Fibroblast of peridontal ligament (primary cell): ENCODE data around the gene CAMK4.
A peak's percentile ranks its signal among the peaks of the same experiment; 100 is the strongest.

Source experiments
- DNase-seq: peaks from one replicate; pipeline ENCODE4 v3.0.0-alpha.2; 2010; ENCODE audit errors: extremely low read depth

Gene CAMK4

DNA sequence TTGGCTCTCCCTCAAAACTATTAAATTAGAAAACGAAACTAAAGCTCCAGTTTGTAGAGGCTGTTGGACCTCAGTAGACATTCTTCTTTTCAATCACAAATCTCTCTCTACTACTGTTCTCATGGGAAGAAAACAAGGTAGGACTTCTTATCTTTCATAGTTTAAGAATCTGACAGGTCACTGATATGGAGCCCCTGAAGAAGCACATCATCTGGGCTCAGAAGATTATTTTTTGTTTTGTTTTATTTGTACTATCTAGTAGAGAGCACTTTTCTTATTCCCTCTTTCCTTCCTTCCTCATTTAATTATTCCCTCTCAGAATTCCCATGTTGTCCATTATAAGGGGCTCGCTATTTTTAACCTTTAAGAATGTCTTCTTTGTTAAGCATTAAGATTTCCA is 261.9 kb downstream of the CAMK4 start:
- DNase-seq, result peak; percentile 40

GRCh38 chr5:111486926-111487325 is 262.7 kb downstream of the CAMK4 start:
- no peak for DNase-seq

DNA sequence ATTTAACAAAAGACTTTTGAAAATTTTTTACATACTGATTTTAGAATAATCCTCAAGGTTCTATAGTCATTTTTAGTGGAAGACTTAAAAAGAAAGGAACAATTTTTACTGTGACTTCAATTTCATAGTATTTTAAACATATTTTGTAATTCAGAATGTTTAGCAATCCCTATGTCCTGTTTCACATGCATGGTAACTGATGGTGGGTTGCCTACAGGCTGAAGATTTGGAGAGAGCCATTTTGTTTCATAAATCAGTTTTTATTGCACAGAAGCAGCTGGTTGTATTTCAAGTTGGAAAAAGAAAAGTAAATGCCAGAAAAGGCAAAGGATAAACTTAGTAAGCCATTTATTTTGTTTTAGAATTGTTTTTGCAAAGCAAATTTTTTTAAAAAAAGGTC is 264.2 kb downstream of the CAMK4 start:
- DNase-seq, result no peak

- DNase-seq, result no peak
These were observed 268.8 kb downstream of the CAMK4 start for GRCh38 chr5:111493031-111493430.

DNA sequence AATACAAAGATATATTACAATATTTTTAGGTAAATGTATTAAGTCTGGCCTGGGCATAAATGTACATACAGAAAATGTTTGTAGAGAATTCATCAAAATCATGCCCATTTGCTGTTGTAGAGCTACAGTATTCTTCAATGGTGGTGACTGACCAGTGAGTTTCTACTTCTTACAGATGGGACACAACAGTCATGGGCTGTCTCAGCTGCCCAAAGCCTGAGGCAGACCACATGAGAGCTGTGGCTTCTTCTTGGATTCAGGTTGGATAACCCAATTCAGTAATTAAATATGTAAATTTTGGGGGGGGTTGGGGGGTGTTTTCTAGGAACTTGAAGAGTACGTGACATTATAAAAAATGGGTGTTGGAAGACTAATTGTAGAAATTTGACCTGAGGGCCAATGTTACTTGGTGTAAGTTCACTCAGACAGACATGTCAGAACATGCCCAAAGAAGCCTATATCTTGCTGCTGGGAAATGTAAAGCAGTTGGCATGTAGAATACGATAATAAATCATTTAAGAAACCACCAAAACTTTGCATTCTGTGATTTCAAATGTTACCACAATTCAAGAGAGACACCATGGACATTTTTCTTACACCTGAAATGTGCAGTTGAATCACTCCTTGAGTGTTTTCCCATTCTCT is 270.3 kb downstream of the CAMK4 start:
- no peak for DNase-seq

- no peak for DNase-seq
These were observed 271.0 kb downstream of the CAMK4 start for GRCh38 chr5:111495159-111495558.

DNA sequence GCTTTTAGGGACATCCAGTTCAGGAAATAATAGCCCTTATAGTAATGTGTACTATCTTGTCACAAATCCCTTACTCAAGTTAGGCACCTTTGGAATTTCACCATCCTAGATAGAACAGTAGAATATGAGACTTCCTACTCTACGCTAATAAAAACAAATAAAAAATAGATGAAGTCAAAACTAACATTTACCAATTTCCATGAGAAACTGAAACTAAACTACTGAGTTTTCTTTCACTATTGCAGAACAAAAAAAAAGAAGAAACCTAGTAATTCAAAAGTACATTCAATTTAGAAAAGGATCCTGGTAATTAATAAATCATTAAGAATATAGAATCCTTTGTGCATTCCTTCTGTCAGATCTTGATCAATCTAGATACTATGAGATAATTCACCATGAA is 274.2 kb downstream of the CAMK4 start:
- DNase-seq, result no peak

- DNase-seq, result peak; percentile 34
These were observed 278.8 kb downstream of the CAMK4 start for GRCh38 chr5:111502956-111503355.

- no peak for DNase-seq
These were observed 280.9 kb downstream of the CAMK4 start for GRCh38 chr5:111505096-111505495.

GRCh38 chr5:111507276-111507675 is 283.1 kb downstream of the CAMK4 start:
- no peak for DNase-seq

- DNase-seq, result no peak
These were observed 284.9 kb downstream of the CAMK4 start for GRCh38 chr5:111509119-111509518.

DNA sequence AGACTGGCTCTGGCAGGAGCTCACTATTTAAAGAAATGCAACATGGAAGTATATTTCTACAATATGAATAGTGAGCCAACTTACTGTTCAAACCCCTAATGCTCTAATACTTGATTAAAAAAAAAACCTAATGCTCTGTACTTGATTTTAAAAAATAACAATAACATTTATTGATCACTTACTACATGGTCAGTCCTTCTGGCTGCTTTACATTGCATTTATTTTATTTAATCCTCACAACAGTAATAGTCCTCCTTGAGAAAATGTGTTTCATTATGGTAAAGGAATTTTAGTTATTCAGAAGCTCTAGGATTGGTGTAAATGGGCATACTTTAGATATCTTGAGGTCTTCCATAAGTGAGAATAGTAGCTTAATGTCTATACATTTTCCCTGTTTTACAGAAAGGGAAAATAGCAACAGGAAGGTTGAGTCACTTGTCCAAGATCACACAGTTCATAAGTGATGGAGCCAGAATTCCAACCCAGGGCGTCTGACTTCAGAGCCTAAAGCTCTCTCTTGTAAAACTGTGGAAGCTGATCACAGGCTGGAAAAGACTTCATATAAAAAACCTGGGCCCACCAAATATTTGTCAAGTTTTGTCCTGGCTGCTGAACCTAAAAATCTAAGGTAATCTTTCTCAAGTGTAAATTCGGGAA is 287.1 kb downstream of the CAMK4 start:
- peak; percentile 34 for DNase-seq

DNA sequence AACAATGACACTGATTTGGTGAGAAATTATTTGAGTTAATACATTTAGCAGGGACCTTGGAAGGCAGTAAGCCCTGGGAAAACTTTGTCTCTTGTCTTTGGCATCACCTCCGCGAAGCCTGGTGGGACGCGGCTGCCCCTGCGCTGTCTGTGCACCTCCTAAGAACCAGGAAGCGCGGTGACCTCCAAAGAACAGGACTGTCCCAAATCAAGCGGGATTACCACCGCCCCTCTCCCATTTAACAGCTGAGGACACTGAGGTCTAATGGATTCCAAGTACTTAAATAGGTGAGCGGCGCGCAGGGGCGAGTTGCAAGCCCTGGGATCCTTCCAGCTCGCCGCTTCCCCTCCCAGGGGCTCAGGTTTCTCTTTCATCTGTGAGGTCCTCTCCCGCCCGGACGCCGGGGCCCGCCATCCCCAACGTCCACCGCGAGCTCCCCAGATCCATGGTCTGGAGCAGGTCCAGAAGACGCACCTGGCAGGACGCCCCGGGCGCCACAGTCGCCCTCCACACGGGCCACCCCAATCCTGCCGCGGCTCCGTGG is 287.7 kb downstream of the CAMK4 start:
- DNase-seq, result peak; percentile 26

- DNase-seq, result peak; percentile 97
These were observed 288.4 kb downstream of the CAMK4 start, which contains the start of gene STARD4 for GRCh38 chr5:111512375-111513130. TSS of gene STARD4 (minus strand) at chr5:111512535. CDS start at chr5:111507433, 5,102 bp downstream.

DNA sequence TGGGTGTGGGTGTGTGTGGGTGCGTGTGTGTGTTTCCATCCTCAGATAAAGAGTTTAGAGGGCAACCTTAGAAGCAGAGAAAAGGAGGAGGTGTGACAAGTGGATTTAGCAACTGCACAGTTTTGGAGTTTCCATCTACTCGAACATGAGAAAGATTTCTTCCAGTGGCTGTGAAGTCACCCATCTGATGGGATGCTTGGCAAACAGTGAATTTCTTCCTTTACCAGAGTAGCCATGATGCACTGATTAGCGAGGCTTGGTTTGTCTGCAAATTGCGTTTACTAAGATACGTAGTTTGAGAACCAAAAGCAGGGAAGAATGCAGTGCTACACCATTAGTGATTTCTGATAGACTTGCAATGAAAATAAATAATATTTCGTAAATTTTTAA is 288.9 kb downstream of the CAMK4 start:
- DNase-seq, result no peak

GRCh38 chr5:111514087-111514486 is 289.9 kb downstream of the CAMK4 start:
- DNase-seq, result peak; percentile 43

- no peak for DNase-seq
These were observed 293.8 kb downstream of the CAMK4 start for GRCh38 chr5:111517853-111518501.

- DNase-seq, result no peak
These were observed 294.6 kb downstream of the CAMK4 start for GRCh38 chr5:111518777-111519176.

DNA sequence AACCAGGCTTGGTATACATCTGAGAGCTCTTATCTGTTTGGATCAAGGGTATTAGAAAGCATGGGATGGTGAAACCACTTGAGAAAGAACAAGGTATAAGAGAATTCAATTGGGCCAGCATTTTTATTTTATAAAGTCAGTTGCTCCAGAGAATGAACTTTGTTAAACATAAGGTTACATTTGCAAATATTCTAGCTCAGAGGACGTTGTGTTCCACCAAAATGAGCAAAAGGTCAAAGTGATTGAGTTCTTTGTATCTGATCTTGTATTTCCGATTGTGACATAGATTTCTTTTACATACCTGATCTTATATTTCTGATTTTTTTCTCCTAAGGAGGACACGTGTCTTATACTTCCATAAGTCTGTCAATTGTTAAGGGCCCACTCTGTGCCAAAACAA is 296.7 kb downstream of the CAMK4 start:
- no peak for DNase-seq

DNA sequence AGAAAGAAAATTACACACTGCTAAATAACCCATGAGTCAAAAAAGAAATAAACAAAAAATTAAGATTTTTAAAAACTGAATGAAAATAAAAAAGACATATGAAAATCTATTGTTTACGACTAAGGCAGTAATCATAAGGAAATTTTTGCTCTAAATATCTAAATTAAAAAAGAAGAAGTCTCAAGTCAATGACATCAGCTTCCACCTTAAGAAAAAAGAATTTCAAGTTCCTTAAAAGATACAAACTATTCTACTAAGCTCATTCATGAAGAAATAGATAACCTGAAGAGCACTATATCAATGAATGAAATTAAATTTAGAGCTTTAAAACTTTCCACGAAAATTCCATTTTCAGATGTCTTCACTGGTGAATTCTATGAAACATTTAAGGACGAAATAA is 303.9 kb downstream of the CAMK4 start:
- DNase-seq, result no peak

GRCh38 chr5:111530298-111530740 is 306.1 kb downstream of the CAMK4 start:
- DNase-seq, result no peak
